HCT116 (cell line): ENCODE data around the gene NOXA1. TPM values are rescaled to one million over a fixed set of nuclear protein-coding genes. Genes with fewer than 3 reads are reported as not detected.

Experiments
- ATAC-seq: fragments of 200-7000 bp; cut with Tn5 transposase; 2 replicates; pipeline ENCODE4 v1.9.1; 2020; ENCODE audit warnings: mild to moderate bottlenecking, moderate library complexity
- BruUV-seq: library from RNA; stranded (reverse); fragments of 400-500 nt; replicated peaks from 2 replicates; lab custom pipeline; 2021; lab: Mats Ljungman, UMichigan
- CTCF ChIA-PET: fragments of 300-600 bp; sonication (Branson Sonifier 250); formaldehyde crosslinking; loops from one replicate; lab custom pipeline; 2021; ENCODE audit warnings: antibody characterized with exemption; lab: Charles Lee
- POLR2A ChIA-PET: fragments of 300-600, 350-600 bp; sonication (Branson Sonifier 250); formaldehyde crosslinking; loops from one replicate; lab custom pipeline; 2021; ENCODE audit warnings: antibody characterized with exemption; lab: Charles Lee
- RAD21 ChIA-PET, 2 experiments: fragments of 300-600 bp; sonication (Branson Sonifier 250); formaldehyde crosslinking; loops; one replicate each; lab custom pipeline; 2023; ENCODE audit warnings: low total read pairs in 2 of 2; ENCODE audit not compliant: uncharacterized antibody in 2 of 2, unreplicated experiment in 2 of 2, low non-redundant PET in 1 of 2; lab: Charles Lee
- DNase-seq: peaks from one replicate; pipeline ENCODE4 v3.0.0-alpha.2; 2010; ENCODE audit warnings: low read depth, low spot score
- H2AFZ ChIP-seq: fragments of 200-600 bp; shearing (Covaris generic), sonication (generic); 2 replicates; pipeline ENCODE4 v1.6.1; 2017; ENCODE audit warnings: low read depth, mixed run types, mixed read lengths, antibody characterized with exemption, low read length; ENCODE audit not compliant: poor library complexity, severe bottlenecking
- H3K27ac ChIP-seq: 2 replicates; pipeline ENCODE4 v1.5.1; 2012; ENCODE audit warnings: low read depth, low read length
- H3K27me3 ChIP-seq: fragments of 200-600 bp; sonication (generic); 2 replicates; pipeline ENCODE4 v1.6.1; 2016; ENCODE audit warnings: mixed run types, low read length, mixed read lengths; ENCODE audit not compliant: insufficient read depth
- H3K36me3 ChIP-seq, 2 experiments: fragments of 200-500 bp in 1 of 2; fragments of 200-600 bp in 1 of 2; sonication (Bioruptor generic) in 1 of 2; sonication (generic) in 1 of 2; 2 replicates each; pipeline versions ENCODE4 v1.5.1 to v1.6.1; 2014 to 2016; ENCODE audit warnings: low read length in 2 of 2, inconsistent platforms in 1 of 2, mixed read lengths in 1 of 2, mixed run types in 1 of 2; ENCODE audit not compliant: insufficient read depth in 2 of 2, control insufficient read depth in 1 of 2
- H3K4me1 ChIP-seq, 2 experiments: fragments of 200-600 bp in 1 of 2; sonication (generic) in 1 of 2; 2 replicates each; pipeline versions ENCODE4 v1.5.1 to v1.6.1; 2012 to 2017; ENCODE audit warnings: low read length in 2 of 2, inconsistent platforms in 1 of 2, mild to moderate bottlenecking in 1 of 2, mixed read lengths in 1 of 2, mixed run types in 1 of 2, moderate library complexity in 1 of 2; ENCODE audit not compliant: insufficient read depth in 2 of 2, control insufficient read depth in 1 of 2
- H3K4me2 ChIP-seq: fragments of 200-600 bp; sonication (generic); 2 replicates; pipeline ENCODE4 v1.6.1; 2017; ENCODE audit warnings: mixed run types, low read length, mixed read lengths
- H3K4me3 ChIP-seq, 2 experiments: fragments of 200-600 bp in 1 of 2; sonication (generic) in 1 of 2; replicated peaks in 1 of 2; 2 replicates each; pipeline ENCODE4 v1.5.1; 2011 to 2016; ENCODE audit warnings: low read length in 2 of 2, control low read depth in 1 of 2, low read depth in 1 of 2, mild to moderate bottlenecking in 1 of 2, mixed read lengths in 1 of 2, mixed run types in 1 of 2
- H3K79me2 ChIP-seq: fragments of 200-600 bp; sonication (generic); 2 replicates; pipeline ENCODE4 v1.6.1; 2017; ENCODE audit warnings: mild to moderate bottlenecking, mixed run types, low read length, moderate library complexity, mixed read lengths; ENCODE audit not compliant: insufficient read depth
- H3K9ac ChIP-seq: fragments of 200-600 bp; sonication (generic); 2 replicates; pipeline ENCODE4 v1.6.1; 2016; ENCODE audit warnings: low read length, mixed read lengths
- H3K9me2 ChIP-seq: fragments of 200-600 bp; sonication (generic), shearing (Covaris generic); 2 replicates; pipeline ENCODE4 v1.6.1; 2017; ENCODE audit warnings: mixed run types, mild to moderate bottlenecking, moderate library complexity; ENCODE audit not compliant: insufficient read depth
- H3K9me3 ChIP-seq, 2 experiments: fragments of 200-500 bp in 1 of 2; fragments of 200-600 bp in 1 of 2; sonication (Bioruptor generic) in 1 of 2; sonication (generic) in 1 of 2; 2 replicates each; pipeline ENCODE4 v1.6.1; 2014 to 2017; ENCODE audit warnings: low read length in 2 of 2, mixed read lengths in 2 of 2, inconsistent platforms in 1 of 2, low read depth in 1 of 2, mild to moderate bottlenecking in 1 of 2, mixed run types in 1 of 2, moderate library complexity in 1 of 2; ENCODE audit not compliant: control insufficient read depth in 1 of 2, insufficient read depth in 1 of 2
- H4K20me1 ChIP-seq: fragments of 200-600 bp; sonication (generic), shearing (Covaris generic); 2 replicates; pipeline ENCODE4 v1.6.1; 2017; ENCODE audit warnings: mixed run types, mild to moderate bottlenecking, moderate library complexity; ENCODE audit not compliant: insufficient read depth
- SIN3A ChIP-seq: IDR thresholded peaks from 2 replicates; pipeline ENCODE4 v1.6.1; 2012; ENCODE audit warnings: low read depth
- TCF7L2 ChIP-seq: IDR thresholded peaks from 2 replicates; pipeline ENCODE4 v1.7.0; 2011; ENCODE audit warnings: borderline replicate concordance, inconsistent platforms; ENCODE audit not compliant: insufficient read depth, insufficient read length; ENCODE audit errors: extremely low read depth
- ZBTB33 ChIP-seq: IDR thresholded peaks from 2 replicates; pipeline ENCODE4 v1.6.1; 2011; ENCODE audit warnings: mild to moderate bottlenecking, low read length, moderate library complexity; ENCODE audit not compliant: insufficient replicate concordance; ENCODE audit errors: extremely low read depth
- intact Hi-C: fragments of 100-400 bp; cut with micrococcal nuclease; formaldehyde crosslinking; loops from 2 replicates; pipeline ENCODE4 v1.10.0; 2022
- total RNA-seq: library from RNA; stranded (reverse); gene quantifications from one replicate; pipeline ENCODE4 v1.2.1, GENCODE V29; 2021; ENCODE audit not compliant: unreplicated experiment

The NOXA1 gene
- total RNA-seq, 1 experiment from 2014 or later = 13.2 TPM

GRCh38 chr9:137449081-137449844, 26.1 kb downstream of the NOXA1 start (continued):
- TF ChIP-seq ZBTB33 = no peak

- H3K9ac ChIP-seq = no peak overlapping the region
- peak; percentile 93 for TF ChIP-seq TCF7L2
- no peak for TF ChIP-seq SIN3A
- TF ChIP-seq, all 23 proteins: peak for 1
- POLR2A ChIA-PET = no interaction called here
- RAD21 ChIA-PET = interaction anchor here in 1 of 2 experiments (0.6 kb wide), 1 partner anchor 155 kb away, joined by 7 read pairs; no protein-coding TSS in a partner anchor
- peaks cover 8 to 29% of the 10 kb centered on the region in 2 experiments; a peak in 3 of 4 replicates for H3K36me3 ChIP-seq
- H3K4me2 ChIP-seq = no peak overlapping the region
- CTCF ChIA-PET = no interaction called here
- peaks cover 12% of the 10 kb centered on the region; the same call in 1 of the 2 replicates for H3K79me2 ChIP-seq
- no peak for DNase-seq
- no peaks in the 10 kb centered on the region for H3K9me2 ChIP-seq
- ATAC-seq = no peak
- H3K4me1 ChIP-seq = peaks cover 19 to 31% of the 10 kb centered on the region in 2 experiments
- no peak overlapping the region for H3K4me3 ChIP-seq
- H3K27me3 ChIP-seq = no peaks in the 10 kb centered on the region
- intact Hi-C loops = no loop called here
- BruUV-seq = no TSS peak
- no peak overlapping the region for H2AFZ ChIP-seq
- H4K20me1 ChIP-seq = peaks cover 4% of the 10 kb centered on the region; the same call in 1 of the 2 replicates
- no peaks in the 10 kb centered on the region for H3K9me3 ChIP-seq
- no peak overlapping the region for H3K27ac ChIP-seq
Observed at GRCh38 chr9:137449931-137450538, 26.8 kb downstream of the NOXA1 start.
